Kasumi-1 (cell line): ENCODE measurements around the gene ATP6V1B1.
"Not testable (repeated sequence)": the region's sequence is repeated elsewhere in the genome, so short reads cannot be mapped to it uniquely, and the experiment has no call there.

Source experiments
- DNase-seq, 2 experiments: peaks; one replicate each; lab custom pipeline; 2025; lab: John Stamatoyannopoulos, UW

Gene ATP6V1B1

DNA sequence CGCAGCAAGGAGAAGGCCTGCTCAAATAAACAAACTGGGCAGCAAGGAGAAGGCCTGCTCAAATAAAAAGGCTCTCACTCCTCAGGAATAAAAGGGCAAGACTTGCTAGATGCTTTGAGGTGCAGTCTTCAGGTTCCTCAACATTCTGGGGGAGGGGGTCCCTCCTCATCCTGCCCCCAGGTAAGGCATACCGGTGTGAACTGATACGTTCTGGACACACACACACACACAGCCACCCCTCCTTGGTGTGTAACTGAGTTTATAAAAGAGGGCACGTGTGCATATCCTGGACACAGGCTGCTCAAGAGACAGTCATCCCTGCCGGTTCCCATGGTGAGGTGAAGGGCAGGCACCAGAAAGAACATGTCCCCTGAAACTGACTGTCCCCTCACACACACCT lies 54.5 kb downstream of the ATP6V1B1 start:
- no peak for DNase-seq

- no peak for DNase-seq
Measured at GRCh38 chr2:70991142-70991541, 55.4 kb downstream of the ATP6V1B1 start.

GRCh38 chr2:70991742-70992141 lies 56.0 kb downstream of the ATP6V1B1 start:
- no peak for DNase-seq

- peak in 1 of 2 experiments; percentile 27 for DNase-seq
Measured at GRCh38 chr2:70992945-70993853, 57.5 kb downstream of the ATP6V1B1 start.

DNA sequence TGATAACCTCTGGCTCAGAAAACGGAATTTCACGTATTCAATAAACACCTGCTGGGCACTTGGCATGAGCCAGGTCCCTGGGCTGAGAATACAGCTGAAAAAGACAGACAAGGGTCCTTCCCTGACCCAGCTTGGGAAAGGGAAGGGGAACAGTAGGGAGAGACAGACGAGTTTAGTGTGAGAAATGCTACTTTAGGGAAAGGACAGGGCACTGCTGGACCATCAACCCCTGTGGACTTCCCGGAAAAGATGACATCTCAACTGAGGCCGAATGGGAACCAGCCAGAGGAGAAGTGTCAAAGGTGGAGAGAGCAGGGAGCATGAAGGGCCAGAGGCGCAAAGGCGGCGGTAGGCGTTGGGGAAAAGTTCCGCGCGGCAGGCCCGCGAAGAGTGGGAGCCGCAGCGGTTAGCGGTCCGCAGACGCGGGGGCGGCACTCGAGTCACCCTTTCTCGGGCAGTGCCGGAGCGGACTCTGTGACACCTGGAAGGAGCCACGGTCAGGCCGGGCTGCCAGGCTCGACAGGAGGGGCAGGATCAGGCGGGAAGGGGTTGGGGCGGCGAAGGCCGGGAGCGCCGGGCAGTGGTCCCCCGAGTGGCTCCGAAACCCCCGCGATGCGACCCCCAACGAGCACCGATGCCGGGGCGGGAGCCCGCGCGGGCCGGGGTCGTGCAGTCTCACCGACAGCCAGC lies 58.5 kb downstream of the ATP6V1B1 start:
- no peak for DNase-seq

DNA sequence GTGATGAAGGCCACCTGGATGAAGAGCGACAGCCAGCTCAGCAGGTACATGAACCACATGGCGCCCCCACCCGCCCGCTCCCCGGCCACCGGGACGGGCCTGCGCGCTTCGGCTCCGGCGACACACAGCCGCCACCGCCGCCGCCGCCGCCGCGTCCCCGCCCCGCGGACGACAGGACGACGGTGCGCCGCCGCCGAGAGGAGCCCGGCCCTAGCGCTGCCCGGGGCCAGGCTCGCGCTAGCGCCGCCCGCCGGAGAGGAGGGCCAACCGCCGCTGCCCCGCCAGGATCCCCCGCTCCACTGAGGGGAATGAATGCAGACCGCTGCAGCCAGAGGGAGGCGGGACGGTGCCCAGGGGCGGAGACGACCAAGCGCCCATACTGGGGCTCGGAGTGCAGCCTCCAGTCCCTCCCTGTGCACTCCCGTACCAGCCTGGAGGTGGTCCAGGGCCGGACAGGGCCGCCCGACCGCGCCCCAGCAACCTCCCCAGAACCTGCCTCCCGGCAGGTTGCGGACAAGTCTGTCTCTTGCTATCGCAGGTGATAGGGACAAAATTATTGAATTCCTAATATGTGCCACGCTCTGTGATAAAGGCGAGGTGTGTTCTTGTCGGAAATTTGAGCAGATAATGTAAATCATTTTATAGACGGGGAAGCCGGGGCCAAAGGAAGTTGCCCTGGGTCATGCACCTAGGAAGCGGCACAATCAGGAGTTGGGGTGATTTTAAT lies 59.2 kb downstream of the ATP6V1B1 start, which contains the start of gene TEX261:
TEX261 (minus strand) TSS at position 175 of the 727 bp plus-strand sequence; CDS start at position 59, 116 bp downstream.
- peak; percentile 83 to 84 for DNase-seq

DNA sequence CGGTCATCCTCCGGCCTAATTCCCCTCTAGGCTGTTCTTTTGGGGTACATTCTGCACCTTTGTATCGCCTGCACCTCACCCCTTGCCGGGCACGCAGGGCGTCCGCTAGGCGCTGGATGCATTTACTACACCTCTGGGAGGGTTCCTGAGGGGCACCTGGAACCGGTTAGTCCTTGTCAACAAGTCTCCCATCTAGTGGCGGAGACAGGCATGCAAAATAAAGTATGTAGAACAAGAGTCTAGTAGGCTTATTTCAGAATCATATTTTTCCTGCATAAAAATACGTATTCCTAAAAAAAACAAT lies 59.7 kb downstream of the ATP6V1B1 start:
- DNase-seq, result peak; percentile 60 to 61

- DNase-seq, result not testable (repeated sequence)
Measured at GRCh38 chr2:70998885-70999284, 63.2 kb downstream of the ATP6V1B1 start.

DNA sequence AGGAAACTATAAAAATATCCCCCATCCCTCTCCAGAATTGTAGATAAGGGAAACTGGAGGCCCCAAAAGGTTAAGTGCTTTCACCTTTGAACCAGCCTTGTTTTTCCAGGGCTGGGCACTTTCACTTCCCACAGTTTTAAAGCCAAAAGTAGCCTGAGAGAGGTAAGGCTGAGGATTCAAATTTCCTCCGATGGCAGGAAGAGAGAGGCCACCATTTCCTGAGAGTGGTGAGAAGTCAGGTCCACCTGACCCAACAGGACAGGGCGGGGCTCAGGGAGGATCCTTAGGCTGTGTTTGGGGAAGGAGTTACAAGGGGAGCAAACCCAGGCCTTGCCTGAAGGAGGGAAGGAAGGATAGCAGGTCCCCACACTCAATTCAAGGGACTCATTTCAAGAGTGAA lies 63.7 kb downstream of the ATP6V1B1 start:
- DNase-seq, result no peak

GRCh38 chr2:70999931-71000330 lies 64.2 kb downstream of the ATP6V1B1 start:
- DNase-seq, result not testable (repeated sequence)

GRCh38 chr2:71000780-71001591 lies 65.3 kb downstream of the ATP6V1B1 start:
- DNase-seq, result peak; percentile 61 to 75

DNA sequence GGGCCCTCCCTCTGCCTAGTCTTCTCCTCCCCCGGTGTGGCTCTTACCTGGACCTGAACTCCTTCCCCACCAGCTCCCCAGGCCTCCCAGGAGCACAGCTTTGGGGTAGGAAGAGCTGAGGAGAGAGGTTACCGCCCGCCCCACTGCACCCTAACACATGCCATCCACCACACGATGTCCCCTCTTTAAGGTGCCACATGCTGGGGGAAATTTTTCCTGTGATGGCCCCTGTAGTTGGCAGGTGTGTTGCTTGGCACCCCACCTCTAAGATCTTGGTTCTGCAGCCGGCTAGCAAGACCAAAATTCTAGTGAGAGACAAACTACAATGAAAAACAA lies 65.9 kb downstream of the ATP6V1B1 start:
- no peak for DNase-seq

GRCh38 chr2:71001981-71002570 lies 66.4 kb downstream of the ATP6V1B1 start:
- DNase-seq, result no peak

DNA sequence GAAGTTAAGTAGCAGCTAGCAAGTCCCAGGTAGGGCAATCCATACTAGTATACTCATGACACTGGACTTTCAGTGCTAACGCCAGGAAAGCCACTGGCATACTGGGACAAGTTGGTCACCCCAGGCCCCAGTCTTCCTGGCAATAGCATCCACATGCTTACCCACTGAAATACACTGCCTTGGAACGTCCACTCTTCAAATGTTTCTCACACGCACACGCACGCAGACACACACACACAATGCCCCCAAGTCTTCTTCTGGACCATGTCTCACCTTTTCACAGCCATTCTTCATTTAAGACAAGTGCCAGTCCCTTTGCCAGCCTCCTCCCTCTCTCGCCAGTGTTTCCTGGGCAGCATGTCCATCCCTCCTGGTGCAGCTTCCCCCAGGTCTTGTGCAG lies 67.7 kb downstream of the ATP6V1B1 start:
- no peak for DNase-seq

GRCh38 chr2:71003966-71004755 lies 68.5 kb downstream of the ATP6V1B1 start:
- DNase-seq, result no peak

DNA sequence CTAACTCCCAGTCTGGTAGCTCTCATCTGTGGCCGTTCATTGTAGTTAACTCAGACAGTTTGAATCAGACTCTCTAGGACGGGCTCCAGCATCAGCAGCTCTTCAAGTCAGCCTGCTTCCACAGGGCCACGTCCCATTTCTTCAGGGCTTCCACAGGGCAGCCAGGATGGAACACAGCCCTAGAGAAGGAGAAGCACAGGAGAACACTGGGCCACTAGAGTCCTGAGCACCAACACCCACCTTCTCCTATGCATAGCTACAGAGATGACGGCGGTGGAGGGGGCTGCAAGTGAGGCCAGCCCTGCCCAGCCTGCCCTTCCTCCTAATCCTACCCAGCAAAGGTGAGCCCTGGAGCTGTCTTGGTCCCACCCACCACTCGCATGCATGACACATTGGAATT lies 69.2 kb downstream of the ATP6V1B1 start:
- no peak for DNase-seq

- DNase-seq, result no peak
Measured at GRCh38 chr2:71005271-71006202, 69.8 kb downstream of the ATP6V1B1 start.

- no peak for DNase-seq
Measured at GRCh38 chr2:71006323-71006722, 70.6 kb downstream of the ATP6V1B1 start.
